Epithelial cell of proximal tubule (primary cell): ENCODE data around the gene DLK2. TPM values are rescaled to one million over a fixed set of nuclear protein-coding genes. Genes with fewer than 3 reads are reported as not detected.
A peak's percentile ranks its signal among the peaks of the same experiment; 100 is the strongest.
"Not testable (repeated sequence)": the region's sequence is repeated elsewhere in the genome, so short reads cannot be mapped to it uniquely, and the experiment has no call there.

Experiments used
- DNase-seq: peaks from one replicate; pipeline ENCODE4 v3.0.0-alpha.2; 2011; ENCODE audit warnings: low read depth
- H3K4me3 ChIP-seq: 2 replicates; pipeline ENCODE4 v1.5.1; 2011; ENCODE audit warnings: low read depth, mild to moderate bottlenecking, low read length
- total RNA-seq: library from RNA; depleted of rRNA; stranded (reverse); fragments of >200 nt; gene quantifications from 2 replicates; pipeline ENCODE4 v1.2.3, GENCODE V29; 2015
- TF ChIP-seq, protein P1 (sequence below): conservative IDR thresholded peaks from 2 replicates; pipeline ENCODE4 v1.5.1; 2012; ENCODE audit warnings: low read depth, mild to moderate bottlenecking, low read length

DLK2 gene, protein sequence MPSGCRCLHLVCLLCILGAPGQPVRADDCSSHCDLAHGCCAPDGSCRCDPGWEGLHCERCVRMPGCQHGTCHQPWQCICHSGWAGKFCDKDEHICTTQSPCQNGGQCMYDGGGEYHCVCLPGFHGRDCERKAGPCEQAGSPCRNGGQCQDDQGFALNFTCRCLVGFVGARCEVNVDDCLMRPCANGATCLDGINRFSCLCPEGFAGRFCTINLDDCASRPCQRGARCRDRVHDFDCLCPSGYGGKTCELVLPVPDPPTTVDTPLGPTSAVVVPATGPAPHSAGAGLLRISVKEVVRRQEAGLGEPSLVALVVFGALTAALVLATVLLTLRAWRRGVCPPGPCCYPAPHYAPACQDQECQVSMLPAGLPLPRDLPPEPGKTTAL
- total RNA-seq: 0.12 and 0.29 TPM in 2 replicates

DNA sequence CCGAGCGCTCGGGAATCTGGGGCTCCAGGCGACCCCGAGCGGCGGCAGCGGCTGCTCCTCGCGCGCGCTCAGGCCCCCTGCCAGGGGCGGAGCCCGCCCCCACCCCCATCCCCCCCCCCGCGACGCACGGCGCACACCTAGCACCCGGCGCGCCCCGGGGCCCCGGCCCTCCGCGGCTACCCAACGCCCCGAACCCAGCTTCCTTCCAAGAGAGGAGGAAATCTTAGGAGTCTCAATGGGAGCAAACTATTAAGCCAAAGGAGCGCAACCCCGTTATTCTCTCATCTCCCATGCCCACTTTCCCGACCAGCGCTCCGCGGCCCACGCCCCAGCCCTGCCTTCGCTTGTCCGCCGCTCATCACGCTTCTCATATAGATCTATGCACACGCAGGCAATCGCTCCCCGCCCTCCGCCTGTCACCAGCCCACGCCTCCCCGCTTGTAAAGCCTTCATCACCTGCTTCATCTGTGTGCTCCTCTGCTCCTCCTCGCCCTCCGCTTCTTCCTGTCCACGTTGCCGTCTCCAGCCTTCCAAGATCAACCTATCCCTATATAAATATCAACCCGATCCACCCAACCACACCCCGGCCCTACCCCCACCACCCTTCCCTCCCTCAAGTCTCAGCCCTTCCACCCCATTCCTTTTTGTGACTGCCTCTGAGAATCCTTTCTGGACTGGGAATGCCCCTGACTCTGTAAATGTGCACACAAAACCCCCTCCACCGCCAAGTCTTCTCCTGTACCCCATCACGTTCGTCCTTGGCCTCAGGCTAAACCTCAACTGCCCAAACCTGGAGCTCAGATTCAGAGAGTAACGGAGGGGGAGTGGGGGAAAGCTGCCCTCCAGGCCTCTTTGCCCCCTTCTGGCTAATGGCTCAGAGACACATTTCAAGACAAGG is at the start of gene DLK2:
Gene DLK2, minus strand, starts transcription at position 18 of the 898 bp plus-strand sequence. CDS start 723 bp downstream, outside the sequence.
- H3K4me3 ChIP-seq: peak within 1 kb of the TSS; percentile 50
- no peak for DNase-seq
- TF ChIP-seq, protein P1, sequence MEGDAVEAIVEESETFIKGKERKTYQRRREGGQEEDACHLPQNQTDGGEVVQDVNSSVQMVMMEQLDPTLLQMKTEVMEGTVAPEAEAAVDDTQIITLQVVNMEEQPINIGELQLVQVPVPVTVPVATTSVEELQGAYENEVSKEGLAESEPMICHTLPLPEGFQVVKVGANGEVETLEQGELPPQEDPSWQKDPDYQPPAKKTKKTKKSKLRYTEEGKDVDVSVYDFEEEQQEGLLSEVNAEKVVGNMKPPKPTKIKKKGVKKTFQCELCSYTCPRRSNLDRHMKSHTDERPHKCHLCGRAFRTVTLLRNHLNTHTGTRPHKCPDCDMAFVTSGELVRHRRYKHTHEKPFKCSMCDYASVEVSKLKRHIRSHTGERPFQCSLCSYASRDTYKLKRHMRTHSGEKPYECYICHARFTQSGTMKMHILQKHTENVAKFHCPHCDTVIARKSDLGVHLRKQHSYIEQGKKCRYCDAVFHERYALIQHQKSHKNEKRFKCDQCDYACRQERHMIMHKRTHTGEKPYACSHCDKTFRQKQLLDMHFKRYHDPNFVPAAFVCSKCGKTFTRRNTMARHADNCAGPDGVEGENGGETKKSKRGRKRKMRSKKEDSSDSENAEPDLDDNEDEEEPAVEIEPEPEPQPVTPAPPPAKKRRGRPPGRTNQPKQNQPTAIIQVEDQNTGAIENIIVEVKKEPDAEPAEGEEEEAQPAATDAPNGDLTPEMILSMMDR: no peak

DNA sequence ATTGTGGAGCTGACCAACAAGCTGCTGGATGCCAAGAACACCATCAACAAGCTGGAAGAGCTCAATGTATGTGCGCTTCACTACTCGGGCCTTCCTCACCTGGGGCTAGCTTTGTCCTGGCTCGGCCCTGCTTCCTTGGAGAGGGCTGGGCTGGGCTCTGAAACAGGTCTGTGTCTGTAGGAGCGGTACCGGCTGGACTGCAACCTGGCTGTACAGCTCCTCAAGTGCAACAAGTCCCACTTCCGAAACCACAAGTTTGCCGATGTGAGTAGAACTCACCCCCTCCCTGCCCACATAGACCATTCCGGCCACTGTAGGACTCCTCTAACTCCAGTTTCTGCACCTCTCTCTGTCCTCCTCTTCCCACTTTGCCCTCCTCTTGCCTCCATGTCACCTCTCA is 48.1 kb upstream of the DLK2 start:
- no peak for DNase-seq
- H3K4me3 ChIP-seq: no peak overlapping the region
- TF ChIP-seq, protein P1: no peak

DNA sequence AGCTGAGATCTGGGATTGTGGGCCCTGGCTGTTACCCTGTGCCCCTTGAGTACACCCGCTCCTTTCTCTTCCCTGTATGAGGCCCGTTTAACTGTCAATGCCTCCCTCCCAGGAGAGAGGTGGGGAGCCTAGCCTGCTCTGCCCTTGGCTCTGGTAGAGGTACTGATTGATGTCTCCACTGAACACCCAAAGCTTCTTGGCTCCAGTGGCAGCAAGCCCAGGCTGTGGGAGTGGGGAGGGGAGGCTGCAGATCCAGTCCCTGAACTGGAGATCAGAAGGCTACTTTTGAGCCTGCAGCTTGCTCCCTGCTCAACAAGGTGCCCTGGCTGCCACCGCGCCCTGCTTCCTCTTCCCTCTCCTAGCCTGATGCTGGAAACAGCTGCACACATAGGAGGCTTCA is 47.3 kb upstream of the DLK2 start:
- no peak for DNase-seq
- TF ChIP-seq, protein P1: no peak
- H3K4me3 ChIP-seq: no peak overlapping the region

DNA sequence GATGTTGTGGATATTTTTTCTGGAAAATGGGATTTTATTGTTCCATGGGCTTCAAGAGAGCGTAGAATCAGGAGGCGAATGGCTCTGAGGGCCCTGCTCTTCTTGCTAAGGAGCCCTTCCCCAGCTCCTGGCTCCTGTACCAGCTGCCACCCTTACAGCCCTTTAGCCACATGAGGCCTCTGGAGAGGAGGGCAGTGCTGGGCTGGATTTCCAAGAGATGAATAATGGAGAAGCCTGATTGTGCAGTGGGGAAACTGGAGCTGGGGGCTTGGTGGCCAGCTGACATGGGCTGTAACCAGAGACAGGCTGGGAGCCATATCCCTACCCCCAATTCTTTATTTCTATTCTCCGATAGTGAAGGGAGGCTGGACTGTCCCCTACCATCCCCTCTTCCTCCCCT is 45.6 kb upstream of the DLK2 start:
- TF ChIP-seq, protein P1: no peak
- DNase-seq: no peak

DNA sequence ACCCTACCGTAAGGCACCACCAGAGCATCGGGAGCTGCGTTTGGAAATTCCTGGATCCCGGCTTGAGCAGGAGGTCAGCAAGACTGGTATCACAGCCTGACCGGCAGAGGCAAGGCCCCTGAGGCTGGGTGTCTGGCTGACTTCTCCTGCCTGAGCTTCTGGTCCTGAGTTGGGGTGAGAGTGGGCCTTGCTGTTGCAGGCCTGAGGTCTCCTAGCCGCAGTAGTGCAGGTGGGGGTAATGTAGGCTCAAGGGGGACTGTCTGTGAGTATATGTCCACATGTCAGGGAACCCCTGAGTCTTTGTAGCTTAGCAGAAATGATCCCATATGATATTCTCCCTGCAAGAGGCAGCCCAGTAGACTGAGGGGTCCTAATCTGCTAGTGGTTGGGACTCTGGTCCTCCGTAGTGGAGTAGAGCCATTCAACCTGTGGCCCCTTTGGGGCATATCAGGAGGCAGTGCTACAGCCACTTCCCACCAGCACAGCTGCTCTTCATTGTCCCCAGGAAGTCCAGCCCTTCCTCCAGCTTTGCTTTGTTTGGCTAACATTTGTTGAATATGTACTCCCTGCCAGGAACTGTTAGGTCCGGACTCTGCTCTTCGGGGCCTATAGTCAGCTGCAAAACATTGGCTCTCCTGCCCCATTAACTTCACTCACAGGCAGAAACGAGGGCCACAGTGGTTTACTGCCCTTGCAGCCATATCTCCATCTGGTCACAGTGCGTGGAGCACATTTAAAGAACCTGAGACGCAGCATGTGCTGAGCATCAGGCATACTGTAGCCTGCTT is 43.9 kb upstream of the DLK2 start:
- H3K4me3 ChIP-seq: no peak overlapping the region
- TF ChIP-seq, protein P1: no peak
- no peak for DNase-seq

More for the DNA sequence above, 45.6 kb upstream of the DLK2 start:
- H3K4me3 ChIP-seq: no peak overlapping the region

DNA sequence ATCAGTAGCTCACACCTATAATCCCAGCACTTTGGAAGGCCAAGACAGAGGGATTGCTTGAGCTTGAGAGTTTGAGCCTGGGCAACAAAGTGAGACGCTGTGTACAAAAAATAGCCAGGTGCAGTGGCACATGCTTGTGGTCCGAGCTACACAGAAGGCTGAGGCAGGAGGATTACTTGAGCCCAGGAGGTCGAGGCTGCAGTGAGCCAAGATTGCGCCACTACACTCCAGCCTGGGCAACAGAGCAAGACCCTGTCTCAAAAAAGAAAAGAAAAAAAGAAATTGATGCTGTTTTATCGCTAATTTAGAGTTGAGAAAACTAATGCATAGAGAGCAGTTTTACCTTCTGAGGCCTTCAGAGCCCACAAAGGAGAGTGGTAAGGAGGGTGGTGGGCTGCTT is 42.9 kb upstream of the DLK2 start:
- DNase-seq, H3K4me3 ChIP-seq: not testable (repeated sequence)

DNA sequence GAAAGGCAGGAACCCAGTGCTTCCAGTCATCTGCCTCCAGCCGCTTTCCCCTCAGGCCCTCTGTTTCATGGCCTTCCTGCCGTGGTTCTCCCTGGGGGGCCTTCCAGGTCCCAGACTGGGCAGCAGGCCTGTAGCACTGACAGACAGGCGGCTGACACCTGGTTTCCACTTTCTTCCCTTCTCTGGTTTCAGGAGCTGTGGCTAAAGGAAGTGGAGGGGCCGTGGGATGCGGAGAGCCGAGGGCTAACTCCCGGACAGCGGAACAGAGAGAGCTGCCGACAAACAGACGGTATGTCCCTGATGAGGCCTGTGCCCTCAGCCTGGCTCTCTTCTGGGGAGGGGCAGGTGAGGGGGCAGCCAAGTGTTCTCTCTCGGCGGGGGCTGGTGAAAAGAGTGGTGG is 42.3 kb upstream of the DLK2 start:
- DNase-seq: no peak
- TF ChIP-seq, protein P1: no peak
- no peak overlapping the region for H3K4me3 ChIP-seq
